Measurements from ENCODE around the gene ZSCAN1.
"Not testable (repeated sequence)": the region's sequence is repeated elsewhere in the genome, so short reads cannot be mapped to it uniquely, and the experiment has no call there.

GRCh38 chr19:58008877-58009276, 24.9 kb upstream of the ZSCAN1 start:
- not testable (repeated sequence) for TF ChIP-seq CHD4 (IDR thresholded peaks at IDR 0.05); HCFC1 (IDR thresholded peaks at IDR 0.05; ENCODE audit: low read length); SKIL (IDR thresholded peaks at IDR 0.05; ENCODE audit: low read depth, poor library complexity, severe bottlenecking); ZNF217 (IDR thresholded peaks at IDR 0.05)
- TF ChIP-seq, protein P1, sequence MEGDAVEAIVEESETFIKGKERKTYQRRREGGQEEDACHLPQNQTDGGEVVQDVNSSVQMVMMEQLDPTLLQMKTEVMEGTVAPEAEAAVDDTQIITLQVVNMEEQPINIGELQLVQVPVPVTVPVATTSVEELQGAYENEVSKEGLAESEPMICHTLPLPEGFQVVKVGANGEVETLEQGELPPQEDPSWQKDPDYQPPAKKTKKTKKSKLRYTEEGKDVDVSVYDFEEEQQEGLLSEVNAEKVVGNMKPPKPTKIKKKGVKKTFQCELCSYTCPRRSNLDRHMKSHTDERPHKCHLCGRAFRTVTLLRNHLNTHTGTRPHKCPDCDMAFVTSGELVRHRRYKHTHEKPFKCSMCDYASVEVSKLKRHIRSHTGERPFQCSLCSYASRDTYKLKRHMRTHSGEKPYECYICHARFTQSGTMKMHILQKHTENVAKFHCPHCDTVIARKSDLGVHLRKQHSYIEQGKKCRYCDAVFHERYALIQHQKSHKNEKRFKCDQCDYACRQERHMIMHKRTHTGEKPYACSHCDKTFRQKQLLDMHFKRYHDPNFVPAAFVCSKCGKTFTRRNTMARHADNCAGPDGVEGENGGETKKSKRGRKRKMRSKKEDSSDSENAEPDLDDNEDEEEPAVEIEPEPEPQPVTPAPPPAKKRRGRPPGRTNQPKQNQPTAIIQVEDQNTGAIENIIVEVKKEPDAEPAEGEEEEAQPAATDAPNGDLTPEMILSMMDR (IDR thresholded peaks at IDR 0.05 in 2 of 3, conservative IDR thresholded peaks at IDR 0.05 in 1 of 3; ENCODE audit: control insufficient read depth in 2 of 3, extremely low read depth in 1 of 3, insufficient read depth in 1 of 3, low read depth in 3 of 3, low read length in 3 of 3): not testable (repeated sequence)
- TF ChIP-seq, protein P2, sequence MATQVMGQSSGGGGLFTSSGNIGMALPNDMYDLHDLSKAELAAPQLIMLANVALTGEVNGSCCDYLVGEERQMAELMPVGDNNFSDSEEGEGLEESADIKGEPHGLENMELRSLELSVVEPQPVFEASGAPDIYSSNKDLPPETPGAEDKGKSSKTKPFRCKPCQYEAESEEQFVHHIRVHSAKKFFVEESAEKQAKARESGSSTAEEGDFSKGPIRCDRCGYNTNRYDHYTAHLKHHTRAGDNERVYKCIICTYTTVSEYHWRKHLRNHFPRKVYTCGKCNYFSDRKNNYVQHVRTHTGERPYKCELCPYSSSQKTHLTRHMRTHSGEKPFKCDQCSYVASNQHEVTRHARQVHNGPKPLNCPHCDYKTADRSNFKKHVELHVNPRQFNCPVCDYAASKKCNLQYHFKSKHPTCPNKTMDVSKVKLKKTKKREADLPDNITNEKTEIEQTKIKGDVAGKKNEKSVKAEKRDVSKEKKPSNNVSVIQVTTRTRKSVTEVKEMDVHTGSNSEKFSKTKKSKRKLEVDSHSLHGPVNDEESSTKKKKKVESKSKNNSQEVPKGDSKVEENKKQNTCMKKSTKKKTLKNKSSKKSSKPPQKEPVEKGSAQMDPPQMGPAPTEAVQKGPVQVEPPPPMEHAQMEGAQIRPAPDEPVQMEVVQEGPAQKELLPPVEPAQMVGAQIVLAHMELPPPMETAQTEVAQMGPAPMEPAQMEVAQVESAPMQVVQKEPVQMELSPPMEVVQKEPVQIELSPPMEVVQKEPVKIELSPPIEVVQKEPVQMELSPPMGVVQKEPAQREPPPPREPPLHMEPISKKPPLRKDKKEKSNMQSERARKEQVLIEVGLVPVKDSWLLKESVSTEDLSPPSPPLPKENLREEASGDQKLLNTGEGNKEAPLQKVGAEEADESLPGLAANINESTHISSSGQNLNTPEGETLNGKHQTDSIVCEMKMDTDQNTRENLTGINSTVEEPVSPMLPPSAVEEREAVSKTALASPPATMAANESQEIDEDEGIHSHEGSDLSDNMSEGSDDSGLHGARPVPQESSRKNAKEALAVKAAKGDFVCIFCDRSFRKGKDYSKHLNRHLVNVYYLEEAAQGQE (IDR thresholded peaks at IDR 0.05; ENCODE audit: low read depth, low read length): not testable (repeated sequence)
- TF ChIP-seq, protein P3, sequence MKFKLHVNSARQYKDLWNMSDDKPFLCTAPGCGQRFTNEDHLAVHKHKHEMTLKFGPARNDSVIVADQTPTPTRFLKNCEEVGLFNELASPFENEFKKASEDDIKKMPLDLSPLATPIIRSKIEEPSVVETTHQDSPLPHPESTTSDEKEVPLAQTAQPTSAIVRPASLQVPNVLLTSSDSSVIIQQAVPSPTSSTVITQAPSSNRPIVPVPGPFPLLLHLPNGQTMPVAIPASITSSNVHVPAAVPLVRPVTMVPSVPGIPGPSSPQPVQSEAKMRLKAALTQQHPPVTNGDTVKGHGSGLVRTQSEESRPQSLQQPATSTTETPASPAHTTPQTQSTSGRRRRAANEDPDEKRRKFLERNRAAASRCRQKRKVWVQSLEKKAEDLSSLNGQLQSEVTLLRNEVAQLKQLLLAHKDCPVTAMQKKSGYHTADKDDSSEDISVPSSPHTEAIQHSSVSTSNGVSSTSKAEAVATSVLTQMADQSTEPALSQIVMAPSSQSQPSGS (IDR thresholded peaks at IDR 0.05; ENCODE audit: low read length): not testable (repeated sequence)

Measured in GM12878 (cell line).